SK-N-SH (cell line): ENCODE data around the gene WDR64.

Experiments used
- EZH2phosphoT487 ChIP-seq: fragments of 200-600 bp; sonication (generic); IDR thresholded peaks from 2 replicates; pipeline ENCODE4 v1.6.1; 2017; ENCODE audit warnings: low read depth, mixed run types, mild to moderate bottlenecking, antibody characterized with exemption, moderate library complexity, borderline replicate concordance
- FOXM1 ChIP-seq: IDR thresholded peaks from 2 replicates; pipeline ENCODE4 v1.4.0; 2012; ENCODE audit warnings: low read depth, mild to moderate bottlenecking
- MXI1 ChIP-seq: IDR thresholded peaks from 2 replicates; pipeline ENCODE4 v1.6.1; 2012; ENCODE audit warnings: mild to moderate bottlenecking, low read depth, low read length, improper control_type of control experiment
- NRF1 ChIP-seq: IDR thresholded peaks from 2 replicates; pipeline ENCODE4 v1.6.1; 2012; ENCODE audit warnings: low read depth, mild to moderate bottlenecking, low read length
- TF ChIP-seq, protein P1 (sequence below): fragments of 200-600 bp; sonication (generic); IDR thresholded peaks from 2 replicates; pipeline ENCODE4 v1.6.1; 2017; ENCODE audit warnings: antibody characterized with exemption, mild to moderate bottlenecking, moderate library complexity

DNA sequence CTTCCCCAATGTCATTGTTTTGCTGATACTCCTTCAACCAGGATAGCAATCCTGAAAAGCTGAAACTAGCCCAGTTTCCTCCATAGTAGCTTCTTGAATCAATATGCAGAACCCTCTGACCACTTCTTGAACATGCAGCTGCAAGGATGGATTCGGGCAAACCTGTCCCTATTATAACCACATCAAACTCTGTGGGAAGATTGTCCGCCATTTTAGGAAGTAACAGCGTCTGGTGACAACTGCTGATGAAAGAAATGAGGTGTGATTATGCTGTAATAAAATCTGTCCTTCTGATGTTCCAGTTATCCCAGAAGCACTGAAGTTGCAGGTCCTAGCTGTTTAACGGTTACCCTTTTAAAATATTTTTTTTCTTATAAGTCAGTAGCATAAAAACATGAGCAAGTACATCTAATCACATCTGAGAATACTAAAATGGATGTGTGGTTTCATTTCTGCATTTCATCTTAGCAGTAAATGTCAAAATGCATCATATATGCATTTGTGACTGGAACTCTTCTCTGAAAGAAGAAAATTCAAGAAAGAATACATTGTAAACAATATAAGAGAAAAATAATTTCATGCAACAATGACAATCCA, 16.4 kb upstream of the WDR64 start:
- TF ChIP-seq, protein P1, sequence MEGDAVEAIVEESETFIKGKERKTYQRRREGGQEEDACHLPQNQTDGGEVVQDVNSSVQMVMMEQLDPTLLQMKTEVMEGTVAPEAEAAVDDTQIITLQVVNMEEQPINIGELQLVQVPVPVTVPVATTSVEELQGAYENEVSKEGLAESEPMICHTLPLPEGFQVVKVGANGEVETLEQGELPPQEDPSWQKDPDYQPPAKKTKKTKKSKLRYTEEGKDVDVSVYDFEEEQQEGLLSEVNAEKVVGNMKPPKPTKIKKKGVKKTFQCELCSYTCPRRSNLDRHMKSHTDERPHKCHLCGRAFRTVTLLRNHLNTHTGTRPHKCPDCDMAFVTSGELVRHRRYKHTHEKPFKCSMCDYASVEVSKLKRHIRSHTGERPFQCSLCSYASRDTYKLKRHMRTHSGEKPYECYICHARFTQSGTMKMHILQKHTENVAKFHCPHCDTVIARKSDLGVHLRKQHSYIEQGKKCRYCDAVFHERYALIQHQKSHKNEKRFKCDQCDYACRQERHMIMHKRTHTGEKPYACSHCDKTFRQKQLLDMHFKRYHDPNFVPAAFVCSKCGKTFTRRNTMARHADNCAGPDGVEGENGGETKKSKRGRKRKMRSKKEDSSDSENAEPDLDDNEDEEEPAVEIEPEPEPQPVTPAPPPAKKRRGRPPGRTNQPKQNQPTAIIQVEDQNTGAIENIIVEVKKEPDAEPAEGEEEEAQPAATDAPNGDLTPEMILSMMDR, result no peak
- TF ChIP-seq NRF1 (no peak), EZH2phosphoT487 (no peak), MXI1 (no peak), FOXM1 (no peak)
